Sigmoid colon (tissue), 4 donors: ENCODE measurements around the gene PCDHGB1.

ENCODE experiments used
- EP300 ChIP-seq, 4 donors: sonication (generic); formaldehyde crosslinking; IDR thresholded peaks; one replicate each; pipeline ENCODE4 v1.6.1; 2017; ENCODE audit warnings: antibody characterized with exemption in 4 of 4
- POLR2A ChIP-seq, 2 donors: fragments of 450-650 bp; IDR thresholded peaks; one replicate each; pipeline ENCODE4 v1.6.1; 2016; ENCODE audit warnings: antibody characterized with exemption in 2 of 2, mild to moderate bottlenecking in 2 of 2, moderate library complexity in 2 of 2
- POLR2AphosphoS5 ChIP-seq, 4 donors: sonication (generic); formaldehyde crosslinking; IDR thresholded peaks; one replicate each; pipeline ENCODE4 v1.6.1; 2017; ENCODE audit warnings: antibody characterized with exemption in 4 of 4
- TF ChIP-seq, protein P1 (sequence below), 4 experiments: fragments of 450-650 bp in 3 of 4; fragments of 200-600 bp in 1 of 4; IDR thresholded peaks; one replicate each; pipeline ENCODE4 v1.5.1; 2016 to 2019; ENCODE audit warnings: antibody characterized with exemption in 4 of 4, mild to moderate bottlenecking in 3 of 4, moderate library complexity in 2 of 4

- TF ChIP-seq, protein P1, sequence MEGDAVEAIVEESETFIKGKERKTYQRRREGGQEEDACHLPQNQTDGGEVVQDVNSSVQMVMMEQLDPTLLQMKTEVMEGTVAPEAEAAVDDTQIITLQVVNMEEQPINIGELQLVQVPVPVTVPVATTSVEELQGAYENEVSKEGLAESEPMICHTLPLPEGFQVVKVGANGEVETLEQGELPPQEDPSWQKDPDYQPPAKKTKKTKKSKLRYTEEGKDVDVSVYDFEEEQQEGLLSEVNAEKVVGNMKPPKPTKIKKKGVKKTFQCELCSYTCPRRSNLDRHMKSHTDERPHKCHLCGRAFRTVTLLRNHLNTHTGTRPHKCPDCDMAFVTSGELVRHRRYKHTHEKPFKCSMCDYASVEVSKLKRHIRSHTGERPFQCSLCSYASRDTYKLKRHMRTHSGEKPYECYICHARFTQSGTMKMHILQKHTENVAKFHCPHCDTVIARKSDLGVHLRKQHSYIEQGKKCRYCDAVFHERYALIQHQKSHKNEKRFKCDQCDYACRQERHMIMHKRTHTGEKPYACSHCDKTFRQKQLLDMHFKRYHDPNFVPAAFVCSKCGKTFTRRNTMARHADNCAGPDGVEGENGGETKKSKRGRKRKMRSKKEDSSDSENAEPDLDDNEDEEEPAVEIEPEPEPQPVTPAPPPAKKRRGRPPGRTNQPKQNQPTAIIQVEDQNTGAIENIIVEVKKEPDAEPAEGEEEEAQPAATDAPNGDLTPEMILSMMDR (IDR thresholded peaks at IDR 0.05), result no peak
- no peak for TF ChIP-seq POLR2A (IDR thresholded peaks at IDR 0.05)
- TF ChIP-seq POLR2AphosphoS5 (IDR thresholded peaks at IDR 0.05), result no peak
- TF ChIP-seq EP300 (IDR thresholded peaks at IDR 0.05), result no peak
Measured at GRCh38 chr5:141366016-141366896, 16.4 kb downstream of the PCDHGB1 start.
